ENCODE measurements around the gene PHF21A. TPM values are rescaled to one million over a fixed set of nuclear protein-coding genes. Genes with fewer than 3 reads are reported as not detected.
"Not testable (repeated sequence)": the region's sequence is repeated elsewhere in the genome, so short reads cannot be mapped to it uniquely, and the experiment has no call there.

PHF21A gene
- total RNA-seq, 2 donors from 2014 or later, result 103 to 105 TPM

DNA sequence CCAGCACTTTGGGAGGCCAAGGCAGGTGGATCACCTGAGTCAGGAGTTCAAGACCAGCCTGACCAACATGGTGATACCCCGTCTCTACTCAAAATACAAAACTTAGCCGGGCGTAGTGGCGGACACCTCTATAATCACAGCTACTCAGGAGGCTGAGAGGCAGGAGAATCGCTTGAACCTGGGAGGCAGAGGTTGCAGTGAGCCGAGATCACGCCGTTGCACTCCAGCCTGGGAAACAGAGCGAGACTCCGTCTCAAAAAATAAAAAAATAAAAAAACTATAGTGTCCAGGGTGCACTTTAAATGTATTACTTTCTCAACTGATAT is 4.6 kb downstream of the PHF21A start:
- Mint-ChIP-seq H3K4me1 (peaks cover 50% of the 10 kb centered on the region), H3K27ac (peak overlapping the region; percentile 99), H3K4me3 (peak overlapping the region; percentile 85)
- H3K27me3 Mint-ChIP-seq; H3K9me3 ChIP-seq (ENCODE audit: control insufficient read depth, low read length, poor library complexity, severe bottlenecking); ATAC-seq; DNase-seq; H3K36me3 Mint-ChIP-seq (ENCODE audit: low read depth): not testable (repeated sequence)

- DNase-seq (no peak), ATAC-seq (no peak)
- Mint-ChIP-seq H3K27me3 (no peaks in the 10 kb centered on the region), H3K36me3 (ENCODE audit: low read depth) (peaks cover 9% of the 10 kb centered on the region), H3K27ac (peak overlapping the region; percentile 99), H3K4me1 (peaks cover 50% of the 10 kb centered on the region), H3K4me3 (peak overlapping the region; percentile 85)
- no peaks in the 10 kb centered on the region for H3K9me3 ChIP-seq (ENCODE audit: control insufficient read depth, low read length, poor library complexity, severe bottlenecking)
These were observed 5.1 kb downstream of the PHF21A start for GRCh38 chr11:46116007-46116711.

GRCh38 chr11:46114961-46115360 is 6.3 kb downstream of the PHF21A start:
- H3K27me3 Mint-ChIP-seq, result no peaks in the 10 kb centered on the region
- H3K9me3 ChIP-seq (ENCODE audit: control insufficient read depth, low read length, poor library complexity, severe bottlenecking), result no peaks in the 10 kb centered on the region
- ATAC-seq (no peak), DNase-seq (no peak)
- H3K4me1 Mint-ChIP-seq, result peaks cover 44% of the 10 kb centered on the region
- peaks cover 8% of the 10 kb centered on the region for H3K36me3 Mint-ChIP-seq (ENCODE audit: low read depth)
- H3K4me3 Mint-ChIP-seq, result peak overlapping the region; percentile 56
- H3K27ac Mint-ChIP-seq, result peak overlapping the region; percentile 99

- Mint-ChIP-seq H3K27ac (peak overlapping the region; percentile 99), H3K36me3 (ENCODE audit: low read depth) (peaks cover 3% of the 10 kb centered on the region), H3K4me1 (peaks cover 40% of the 10 kb centered on the region), H3K27me3 (no peaks in the 10 kb centered on the region), H3K4me3 (peak overlapping the region; percentile 56)
- no peak for DNase-seq
- no peaks in the 10 kb centered on the region for H3K9me3 ChIP-seq (ENCODE audit: control insufficient read depth, low read length, poor library complexity, severe bottlenecking)
- ATAC-seq, result no peak
These were observed 6.9 kb downstream of the PHF21A start for GRCh38 chr11:46114378-46114777.

- H3K4me3 Mint-ChIP-seq, result peak overlapping the region; percentile 61
- no peak overlapping the region for H3K27ac Mint-ChIP-seq
- no peaks in the 10 kb centered on the region for H3K9me3 ChIP-seq (ENCODE audit: control insufficient read depth, low read length, poor library complexity, severe bottlenecking)
These were observed 8.2 kb downstream of the PHF21A start for GRCh38 chr11:46112961-46113607.

GRCh38 chr11:46108751-46109150 is 12.5 kb downstream of the PHF21A start:
- no peaks in the 10 kb centered on the region for H3K27me3 Mint-ChIP-seq
- H3K4me1 Mint-ChIP-seq, result peaks cover 17% of the 10 kb centered on the region
- H3K27ac Mint-ChIP-seq, result no peak overlapping the region
- no peaks in the 10 kb centered on the region for H3K9me3 ChIP-seq (ENCODE audit: control insufficient read depth, low read length, poor library complexity, severe bottlenecking)
- H3K36me3 Mint-ChIP-seq (ENCODE audit: low read depth), result no peaks in the 10 kb centered on the region
- no peak overlapping the region for H3K4me3 Mint-ChIP-seq
- DNase-seq (no peak), ATAC-seq (no peak)

More at GRCh38 chr11:46112961-46113607, 8.2 kb downstream of the PHF21A start:
- Mint-ChIP-seq H3K36me3 (ENCODE audit: low read depth) (no peaks in the 10 kb centered on the region), H3K4me1 (peaks cover 29% of the 10 kb centered on the region), H3K27me3 (no peaks in the 10 kb centered on the region)
- ATAC-seq (peak; percentile 97), DNase-seq (no peak)

- Mint-ChIP-seq H3K36me3 (ENCODE audit: low read depth) (no peaks in the 10 kb centered on the region), H3K4me1 (peaks cover 17% of the 10 kb centered on the region), H3K27me3 (no peaks in the 10 kb centered on the region), H3K27ac (no peak overlapping the region), H3K4me3 (no peak overlapping the region)
- DNase-seq (no peak), ATAC-seq (no peak)
- no peaks in the 10 kb centered on the region for H3K9me3 ChIP-seq (ENCODE audit: control insufficient read depth, low read length, poor library complexity, severe bottlenecking)
These were observed 13.5 kb downstream of the PHF21A start for GRCh38 chr11:46107780-46108179.

DNA sequence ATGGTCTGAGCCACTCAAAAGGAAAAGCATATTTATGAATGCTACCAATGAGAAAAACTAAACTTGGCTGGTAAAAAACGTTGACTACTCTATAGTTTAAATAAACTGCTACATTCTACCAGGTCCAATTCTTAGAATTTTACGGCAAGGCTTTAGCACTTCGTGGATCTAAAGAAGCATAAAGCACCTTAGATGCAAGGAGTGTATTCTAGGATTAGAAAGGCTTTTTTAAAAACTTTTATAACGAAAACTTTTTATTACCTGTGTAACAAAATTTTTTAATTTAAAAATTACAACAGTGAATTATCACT is 13.9 kb downstream of the PHF21A start:
- Mint-ChIP-seq H3K36me3 (ENCODE audit: low read depth) (no peaks in the 10 kb centered on the region), H3K4me3 (no peak overlapping the region), H3K4me1 (peaks cover 18% of the 10 kb centered on the region), H3K27me3 (no peaks in the 10 kb centered on the region), H3K27ac (no peak overlapping the region)
- DNase-seq (no peak), ATAC-seq (no peak)
- H3K9me3 ChIP-seq (ENCODE audit: control insufficient read depth, low read length, poor library complexity, severe bottlenecking), result no peaks in the 10 kb centered on the region

DNA sequence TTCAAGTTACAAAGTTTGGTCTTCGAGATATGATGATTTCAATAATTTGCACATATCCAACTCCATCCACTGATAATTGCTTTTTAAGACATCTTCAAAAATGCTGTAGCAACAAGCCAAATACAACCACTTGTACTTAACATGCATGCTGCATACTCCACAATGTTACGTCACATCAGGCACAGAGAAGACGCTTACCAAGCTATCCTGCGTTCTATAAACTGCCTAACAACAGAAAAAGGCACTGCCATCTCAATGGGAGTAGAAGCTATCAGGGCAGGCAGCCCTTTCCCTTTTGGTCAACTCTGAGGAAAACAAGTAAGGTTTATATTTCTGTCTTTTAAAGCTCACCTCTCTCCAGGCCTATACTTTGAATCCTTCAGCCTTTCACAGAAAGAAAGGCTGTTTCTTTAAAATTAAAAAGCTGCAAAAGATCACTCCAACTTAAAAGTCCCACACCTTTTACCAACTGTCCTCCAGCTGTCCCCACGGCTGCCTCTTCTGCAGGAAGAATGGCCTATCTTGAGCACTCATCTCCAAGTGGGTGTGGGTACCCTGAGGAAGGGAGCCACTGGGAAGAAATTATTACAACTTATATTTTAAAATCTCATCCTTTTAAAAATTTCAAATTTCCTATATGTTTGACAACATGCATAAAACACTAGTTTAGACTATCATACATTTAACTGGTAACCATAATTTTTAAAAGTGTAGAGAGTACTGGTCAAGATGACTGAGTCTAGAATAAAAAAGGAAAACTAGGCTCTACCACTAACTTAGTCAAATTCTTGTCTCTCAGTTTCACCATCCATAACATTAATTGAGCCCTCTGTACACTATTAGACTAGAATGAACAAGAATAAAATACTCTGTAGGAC is 14.5 kb downstream of the PHF21A start:
- ATAC-seq, result no peak
- H3K27ac Mint-ChIP-seq, result no peak overlapping the region
- H3K27me3 Mint-ChIP-seq, result no peaks in the 10 kb centered on the region
- no peak overlapping the region for H3K4me3 Mint-ChIP-seq
- no peak for DNase-seq
- H3K4me1 Mint-ChIP-seq, result peaks cover 18% of the 10 kb centered on the region
- no peaks in the 10 kb centered on the region for H3K36me3 Mint-ChIP-seq (ENCODE audit: low read depth)
- H3K9me3 ChIP-seq (ENCODE audit: control insufficient read depth, low read length, poor library complexity, severe bottlenecking), result no peaks in the 10 kb centered on the region

GRCh38 chr11:46105926-46106325 is 15.3 kb downstream of the PHF21A start:
- no peak for DNase-seq
- no peaks in the 10 kb centered on the region for H3K9me3 ChIP-seq (ENCODE audit: control insufficient read depth, low read length, poor library complexity, severe bottlenecking)
- H3K4me3 Mint-ChIP-seq, result no peak overlapping the region
- no peak for ATAC-seq
- H3K36me3 Mint-ChIP-seq (ENCODE audit: low read depth), result no peaks in the 10 kb centered on the region
- no peaks in the 10 kb centered on the region for H3K27me3 Mint-ChIP-seq
- H3K27ac Mint-ChIP-seq, result no peak overlapping the region
- peaks cover 21% of the 10 kb centered on the region for H3K4me1 Mint-ChIP-seq

DNA sequence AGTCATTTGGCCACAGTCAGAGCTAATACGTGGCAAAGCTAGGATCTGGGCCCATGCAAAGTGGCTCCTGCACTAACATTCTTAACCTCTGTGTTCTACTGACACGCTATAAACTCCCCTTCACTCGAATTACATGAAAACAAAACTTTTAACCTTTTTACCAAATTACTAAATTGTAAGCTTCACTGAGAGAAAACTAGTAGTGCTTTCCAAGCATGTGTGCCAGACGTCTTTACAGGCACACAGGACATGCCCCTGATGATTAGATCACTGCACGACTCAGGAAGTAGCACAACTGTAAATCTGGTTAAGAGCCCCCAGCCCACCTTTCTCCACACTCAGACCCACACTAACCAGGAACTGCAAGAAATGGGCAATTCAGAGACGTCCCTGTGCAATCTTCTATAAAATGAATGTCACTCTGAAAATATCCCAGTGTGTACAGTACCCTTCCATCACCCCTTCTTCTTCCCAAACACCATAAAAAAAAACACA is 16.1 kb downstream of the PHF21A start:
- ATAC-seq (no peak), DNase-seq (no peak)
- Mint-ChIP-seq H3K27me3 (no peaks in the 10 kb centered on the region), H3K27ac (no peak overlapping the region), H3K36me3 (ENCODE audit: low read depth) (no peaks in the 10 kb centered on the region), H3K4me3 (no peak overlapping the region), H3K4me1 (peaks cover 27% of the 10 kb centered on the region)
- no peaks in the 10 kb centered on the region for H3K9me3 ChIP-seq (ENCODE audit: control insufficient read depth, low read length, poor library complexity, severe bottlenecking)

- ATAC-seq (no peak), DNase-seq (no peak)
- Mint-ChIP-seq H3K27me3 (no peaks in the 10 kb centered on the region), H3K36me3 (ENCODE audit: low read depth) (no peaks in the 10 kb centered on the region), H3K27ac (peak overlapping the region; percentile 85), H3K4me3 (no peak overlapping the region), H3K4me1 (peaks cover 38% of the 10 kb centered on the region)
- no peaks in the 10 kb centered on the region for H3K9me3 ChIP-seq (ENCODE audit: control insufficient read depth, low read length, poor library complexity, severe bottlenecking)
These were observed 18.4 kb downstream of the PHF21A start for GRCh38 chr11:46102843-46103242.

GRCh38 chr11:46100670-46101069 is 20.6 kb downstream of the PHF21A start:
- peaks cover 48% of the 10 kb centered on the region for H3K4me1 Mint-ChIP-seq

More at GRCh38 chr11:46100670-46101069, 20.6 kb downstream of the PHF21A start:
- Mint-ChIP-seq H3K4me3 (peak overlapping the region; percentile 76), H3K27ac (peak overlapping the region; percentile 70), H3K27me3 (no peaks in the 10 kb centered on the region), H3K36me3 (ENCODE audit: low read depth) (peaks cover 3% of the 10 kb centered on the region)
- H3K9me3 ChIP-seq (ENCODE audit: control insufficient read depth, low read length, poor library complexity, severe bottlenecking), result no peaks in the 10 kb centered on the region
- DNase-seq (no peak), ATAC-seq (peak; percentile 67)
